ENCODE measurements around the gene CDX1. TPM values are rescaled to one million over a fixed set of nuclear protein-coding genes. Genes with fewer than 3 reads are reported as not detected.

The CDX1 gene
- total RNA-seq, 1 experiment from 2014 or later: 0.29 TPM

- POLR2A ChIA-PET: no interaction called here
- CTCF ChIA-PET: no interaction called here
- no peaks in the 10 kb centered on the region for H3K36me3 Mint-ChIP-seq (ENCODE audit: insufficient read depth, unreplicated experiment)
Measured at GRCh38 chr5:150224483-150225027, 58.0 kb downstream of the CDX1 start.

GRCh38 chr5:150227036-150227435 is 60.5 kb downstream of the CDX1 start:
- intact Hi-C loops (cut with micrococcal nuclease; ENCODE audit: unreplicated experiment): no loop called here
- Histone ChIP-seq H3K27me3 (replicated peaks; ENCODE audit: control insufficient read depth, insufficient read depth, low read length) (no peaks in the 10 kb centered on the region), H3K9me3 (no peaks in the 10 kb centered on the region), H3K4me1 (no peaks in the 10 kb centered on the region), H3K36me3 (ENCODE audit: control insufficient read depth, insufficient read depth, low read length) (no peaks in the 10 kb centered on the region), H3K4me3 (ENCODE audit: low read depth, low read length) (no peak overlapping the region)
- BruUV-seq (replicated peaks): no TSS peak
- Mint-ChIP-seq H3K27ac (ENCODE audit: unreplicated experiment) (no peak overlapping the region), H3K9me3 (ENCODE audit: unreplicated experiment) (no peaks in the 10 kb centered on the region), H3K4me3 (ENCODE audit: unreplicated experiment) (no peak overlapping the region), H3K27me3 (ENCODE audit: insufficient read depth, unreplicated experiment) (no peaks in the 10 kb centered on the region), H3K4me1 (ENCODE audit: low read depth, unreplicated experiment) (no peaks in the 10 kb centered on the region), H3K36me3 (ENCODE audit: insufficient read depth, unreplicated experiment) (no peaks in the 10 kb centered on the region)
- ChIA-PET POLR2A (no interaction called here), CTCF (no interaction called here)
- no peak for DNase-seq
- no peak for TF ChIP-seq CTCF (IDR thresholded peaks at IDR 0.05; ENCODE audit: insufficient read depth in 1 of 2, low read depth in 1 of 2, low read length in 1 of 2, severe bottlenecking in 1 of 2, unreplicated experiment in 1 of 2)

More at GRCh38 chr5:150224483-150225027, 58.0 kb downstream of the CDX1 start:
- BruUV-seq (replicated peaks): no TSS peak
- Mint-ChIP-seq H3K27me3 (ENCODE audit: insufficient read depth, unreplicated experiment) (no peaks in the 10 kb centered on the region), H3K9me3 (ENCODE audit: unreplicated experiment) (no peaks in the 10 kb centered on the region), H3K4me1 (ENCODE audit: low read depth, unreplicated experiment) (no peaks in the 10 kb centered on the region), H3K27ac (ENCODE audit: unreplicated experiment) (no peak overlapping the region), H3K4me3 (ENCODE audit: unreplicated experiment) (no peak overlapping the region)
- Histone ChIP-seq H3K27me3 (replicated peaks; ENCODE audit: control insufficient read depth, insufficient read depth, low read length) (no peaks in the 10 kb centered on the region), H3K4me1 (no peaks in the 10 kb centered on the region), H3K4me3 (ENCODE audit: low read depth, low read length) (no peak overlapping the region), H3K9me3 (no peaks in the 10 kb centered on the region), H3K36me3 (ENCODE audit: control insufficient read depth, insufficient read depth, low read length) (no peaks in the 10 kb centered on the region)
- intact Hi-C loops (cut with micrococcal nuclease; ENCODE audit: unreplicated experiment): no loop called here
- no peak for TF ChIP-seq CTCF (IDR thresholded peaks at IDR 0.05; ENCODE audit: insufficient read depth in 1 of 2, low read depth in 1 of 2, low read length in 1 of 2, severe bottlenecking in 1 of 2, unreplicated experiment in 1 of 2)
- DNase-seq: no peak

GRCh38 chr5:150227606-150228273 is 61.2 kb downstream of the CDX1 start:
- H3K27ac Mint-ChIP-seq (ENCODE audit: unreplicated experiment): no peak overlapping the region
- H3K36me3 Mint-ChIP-seq (ENCODE audit: insufficient read depth, unreplicated experiment): no peaks in the 10 kb centered on the region
- H3K9me3 Mint-ChIP-seq (ENCODE audit: unreplicated experiment): no peaks in the 10 kb centered on the region
- no peak for DNase-seq
- BruUV-seq (replicated peaks): no TSS peak
- no peaks in the 10 kb centered on the region for H3K9me3 ChIP-seq
- H3K4me3 Mint-ChIP-seq (ENCODE audit: unreplicated experiment): no peak overlapping the region
- ChIA-PET POLR2A (no interaction called here), CTCF (no interaction called here)
- intact Hi-C loops (cut with micrococcal nuclease; ENCODE audit: unreplicated experiment): no loop called here
- H3K27me3 Mint-ChIP-seq (ENCODE audit: insufficient read depth, unreplicated experiment): no peaks in the 10 kb centered on the region
- no peak for TF ChIP-seq CTCF (IDR thresholded peaks at IDR 0.05; ENCODE audit: insufficient read depth in 1 of 2, low read depth in 1 of 2, low read length in 1 of 2, severe bottlenecking in 1 of 2, unreplicated experiment in 1 of 2)
- H3K36me3 ChIP-seq (ENCODE audit: control insufficient read depth, insufficient read depth, low read length): no peaks in the 10 kb centered on the region
- H3K4me3 ChIP-seq (ENCODE audit: low read depth, low read length): no peak overlapping the region
- H3K4me1 Mint-ChIP-seq (ENCODE audit: low read depth, unreplicated experiment): no peaks in the 10 kb centered on the region
- H3K27me3 ChIP-seq (replicated peaks; ENCODE audit: control insufficient read depth, insufficient read depth, low read length): no peaks in the 10 kb centered on the region
- no peaks in the 10 kb centered on the region for H3K4me1 ChIP-seq

Data from Caco-2 (cell line).